ENCODE results near the gene NR6A1. TPM values are rescaled to one million over a fixed set of nuclear protein-coding genes. Genes with fewer than 3 reads are reported as not detected.

Gene NR6A1
- total RNA-seq, 2 donors from 2014 or later, result 4.8 to 4.9 TPM

DNA sequence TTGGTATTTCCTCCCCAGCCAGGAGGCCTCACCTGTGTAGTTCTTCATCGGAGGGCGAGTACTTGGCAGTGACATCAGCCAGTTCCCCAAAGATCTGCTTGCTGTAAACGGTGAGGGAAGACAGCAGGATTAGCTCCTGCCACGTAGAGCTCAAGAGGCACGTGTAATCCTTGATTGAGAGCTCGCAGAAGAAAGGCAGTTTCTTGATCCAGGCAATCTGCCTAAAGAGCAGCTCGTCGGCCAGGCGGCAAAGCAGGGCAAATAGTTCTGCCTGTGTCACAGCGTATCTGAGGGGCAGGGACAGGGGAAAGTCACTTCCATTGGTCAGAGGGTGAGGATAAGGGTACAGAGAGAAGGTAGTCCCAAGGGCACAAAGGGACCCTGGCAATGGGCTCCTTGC, 235.3 kb downstream of the NR6A1 start:
- TF ChIP-seq, protein P1, sequence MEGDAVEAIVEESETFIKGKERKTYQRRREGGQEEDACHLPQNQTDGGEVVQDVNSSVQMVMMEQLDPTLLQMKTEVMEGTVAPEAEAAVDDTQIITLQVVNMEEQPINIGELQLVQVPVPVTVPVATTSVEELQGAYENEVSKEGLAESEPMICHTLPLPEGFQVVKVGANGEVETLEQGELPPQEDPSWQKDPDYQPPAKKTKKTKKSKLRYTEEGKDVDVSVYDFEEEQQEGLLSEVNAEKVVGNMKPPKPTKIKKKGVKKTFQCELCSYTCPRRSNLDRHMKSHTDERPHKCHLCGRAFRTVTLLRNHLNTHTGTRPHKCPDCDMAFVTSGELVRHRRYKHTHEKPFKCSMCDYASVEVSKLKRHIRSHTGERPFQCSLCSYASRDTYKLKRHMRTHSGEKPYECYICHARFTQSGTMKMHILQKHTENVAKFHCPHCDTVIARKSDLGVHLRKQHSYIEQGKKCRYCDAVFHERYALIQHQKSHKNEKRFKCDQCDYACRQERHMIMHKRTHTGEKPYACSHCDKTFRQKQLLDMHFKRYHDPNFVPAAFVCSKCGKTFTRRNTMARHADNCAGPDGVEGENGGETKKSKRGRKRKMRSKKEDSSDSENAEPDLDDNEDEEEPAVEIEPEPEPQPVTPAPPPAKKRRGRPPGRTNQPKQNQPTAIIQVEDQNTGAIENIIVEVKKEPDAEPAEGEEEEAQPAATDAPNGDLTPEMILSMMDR (IDR thresholded peaks at IDR 0.05), result no peak
- H3K36me3 ChIP-seq, result no peaks in the 10 kb centered on the region
- intact Hi-C loops (cut with DNase I), result loop anchor here (5.0 to 10.0 kb wide), 2 partner anchors 119 to 411 kb away; partner anchors contain the start of gene PSMB7
- DNase-seq, result no peak
- no peak overlapping the region for H3K4me3 ChIP-seq
- no peaks in the 10 kb centered on the region for H3K4me1 ChIP-seq
- H3K27ac ChIP-seq, result no peak overlapping the region
- H3K9me3 ChIP-seq, result no peaks in the 10 kb centered on the region
- no peaks in the 10 kb centered on the region for H3K27me3 ChIP-seq
- no peak overlapping the region for H3K9ac ChIP-seq (ENCODE audit: low read depth in 2 of 2, low read length in 2 of 2)

DNA sequence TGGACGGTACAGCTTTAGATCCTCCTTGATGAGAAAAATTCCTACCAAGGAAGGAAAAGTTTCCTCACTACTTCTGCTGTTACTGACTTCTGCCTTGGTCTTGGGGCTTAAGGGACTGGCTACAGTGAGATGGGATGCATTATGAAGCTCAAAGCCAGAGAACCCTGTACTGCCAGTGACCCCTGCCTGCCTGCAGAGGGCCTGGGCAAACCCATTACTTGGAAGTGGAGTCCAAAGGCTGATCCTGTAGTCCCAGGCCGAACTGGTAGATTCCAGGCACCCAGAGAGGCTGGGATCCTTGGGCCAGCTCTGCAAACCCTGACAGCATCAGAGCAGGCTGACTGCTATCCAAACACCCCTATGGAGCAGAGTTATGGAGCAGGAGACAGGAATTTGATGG, 238.2 kb downstream of the NR6A1 start:
- intact Hi-C loops (cut with DNase I), result loop anchor here (10.0 kb wide), 1 partner anchor 408 kb away; no protein-coding TSS in a partner anchor

DNA sequence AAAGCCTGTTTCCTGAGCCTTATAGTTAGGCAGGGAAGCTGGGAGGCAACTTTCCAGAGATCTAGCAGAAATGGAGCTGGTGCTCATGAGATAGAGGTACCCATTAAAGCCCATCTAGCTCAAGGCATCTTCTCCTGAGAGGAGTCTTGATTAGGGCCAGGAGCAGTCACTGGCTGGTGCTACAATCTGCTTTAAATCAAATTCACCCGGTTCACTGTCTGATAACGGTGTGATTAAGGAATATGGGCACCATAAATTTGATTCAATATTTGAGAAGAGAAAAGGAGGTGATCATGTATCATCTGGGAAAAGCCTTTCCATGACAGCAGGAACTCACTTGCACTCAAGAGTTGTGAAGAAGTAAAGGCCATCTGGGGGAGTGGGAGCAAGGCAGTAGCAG, 240.0 kb downstream of the NR6A1 start:
- H3K9ac ChIP-seq (ENCODE audit: low read depth in 2 of 2, low read length in 2 of 2), result no peak overlapping the region
- no peaks in the 10 kb centered on the region for H3K36me3 ChIP-seq
- no peaks in the 10 kb centered on the region for H3K4me1 ChIP-seq
- no peak overlapping the region for H3K27ac ChIP-seq
- no peaks in the 10 kb centered on the region for H3K27me3 ChIP-seq
- no peak overlapping the region for H3K4me3 ChIP-seq
- H3K9me3 ChIP-seq, result no peaks in the 10 kb centered on the region
- TF ChIP-seq, protein P1 (IDR thresholded peaks at IDR 0.05), result no peak
- intact Hi-C loops (cut with DNase I), result loop anchor here (10.0 kb wide), 1 partner anchor 406 kb away; no protein-coding TSS in a partner anchor
- DNase-seq, result no peak

More for the DNA sequence above, 238.2 kb downstream of the NR6A1 start:
- Histone ChIP-seq H3K9me3 (no peaks in the 10 kb centered on the region), H3K27ac (no peak overlapping the region), H3K36me3 (no peaks in the 10 kb centered on the region), H3K27me3 (no peaks in the 10 kb centered on the region), H3K9ac (ENCODE audit: low read depth in 2 of 2, low read length in 2 of 2) (no peak overlapping the region), H3K4me3 (no peak overlapping the region), H3K4me1 (no peaks in the 10 kb centered on the region)
- TF ChIP-seq, protein P1 (IDR thresholded peaks at IDR 0.05), result no peak
- DNase-seq, result no peak

DNA sequence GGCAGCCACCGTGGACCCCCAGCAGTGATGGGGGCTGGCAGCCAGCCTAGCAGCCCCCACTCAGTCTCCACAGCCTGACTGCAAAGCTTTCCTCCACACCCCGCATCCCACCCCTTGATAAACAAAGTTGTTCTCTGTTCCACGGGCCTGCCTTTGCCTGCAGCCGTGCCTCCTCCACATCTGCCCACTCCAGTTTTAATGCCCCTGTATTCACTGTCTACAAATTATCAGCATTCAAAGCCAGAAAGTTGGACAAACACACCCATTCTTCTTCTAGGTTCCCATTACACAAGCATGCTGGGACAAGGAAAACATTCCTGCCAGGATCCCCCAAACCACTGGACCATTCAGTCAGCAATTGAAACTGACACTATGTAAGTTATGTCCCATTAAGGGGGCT, 240.9 kb downstream of the NR6A1 start:
- TF ChIP-seq, protein P1 (IDR thresholded peaks at IDR 0.05), result no peak
- Histone ChIP-seq H3K4me1 (no peaks in the 10 kb centered on the region), H3K9ac (ENCODE audit: low read depth in 2 of 2, low read length in 2 of 2) (no peak overlapping the region), H3K4me3 (no peak overlapping the region), H3K9me3 (no peaks in the 10 kb centered on the region), H3K36me3 (no peaks in the 10 kb centered on the region), H3K27ac (no peak overlapping the region), H3K27me3 (no peaks in the 10 kb centered on the region)
- DNase-seq, result no peak
- intact Hi-C loops (cut with DNase I), result loop anchor here (10.0 kb wide), 1 partner anchor 405 kb away; no protein-coding TSS in a partner anchor

DNA sequence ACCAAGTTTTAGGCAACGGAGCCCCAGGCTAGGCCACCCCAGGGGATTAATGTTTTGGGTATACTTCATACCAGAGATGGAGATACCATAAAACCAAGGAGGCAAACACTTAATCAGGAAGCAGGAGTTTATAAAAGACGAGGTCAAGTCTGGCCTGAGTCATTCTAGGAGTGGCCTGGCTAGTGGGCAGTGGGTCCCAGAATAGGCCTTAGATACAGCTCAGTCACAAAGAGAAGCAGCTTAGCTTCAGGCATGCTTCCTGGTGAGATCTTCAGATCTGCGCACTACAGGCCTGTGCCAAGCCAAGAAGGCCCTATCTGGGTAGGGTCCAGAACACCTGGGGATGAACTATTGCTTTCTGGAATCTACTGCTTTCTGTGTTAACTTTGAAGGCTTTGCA, 243.3 kb downstream of the NR6A1 start:
- Histone ChIP-seq H3K36me3 (no peaks in the 10 kb centered on the region), H3K9me3 (no peaks in the 10 kb centered on the region), H3K4me3 (no peak overlapping the region), H3K4me1 (no peaks in the 10 kb centered on the region), H3K9ac (ENCODE audit: low read depth in 2 of 2, low read length in 2 of 2) (no peak overlapping the region), H3K27me3 (no peaks in the 10 kb centered on the region), H3K27ac (no peak overlapping the region)
- no peak for DNase-seq
- intact Hi-C loops (cut with DNase I), result no loop called here
- TF ChIP-seq, protein P1 (IDR thresholded peaks at IDR 0.05), result no peak

Measured in colonic mucosa (tissue), 4 donors.